Hippocampal formation (tissue), 2 donors: ENCODE measurements around the gene CHD9.
"Not testable (repeated sequence)": the region's sequence is repeated elsewhere in the genome, so short reads cannot be mapped to it uniquely, and the experiment has no call there.

ENCODE experiments used
- DNase-seq, 2 donors: peaks; one replicate each; lab custom pipeline; 2025; lab: John Stamatoyannopoulos, UW

CHD9 gene

GRCh38 chr16:53071748-53072301 lies 17.0 kb downstream of the CHD9 start:
- peak; percentile 32 to 33 for DNase-seq

- DNase-seq = no peak
Measured at GRCh38 chr16:53073022-53073421, 18.2 kb downstream of the CHD9 start.

GRCh38 chr16:53074296-53074695 lies 19.5 kb downstream of the CHD9 start:
- DNase-seq = not testable (repeated sequence)

- not testable (repeated sequence) for DNase-seq
Measured at GRCh38 chr16:53075461-53075860, 20.7 kb downstream of the CHD9 start.

GRCh38 chr16:53078247-53078646 lies 23.5 kb downstream of the CHD9 start:
- no peak for DNase-seq

- no peak for DNase-seq
Measured at GRCh38 chr16:53078765-53079485, 24.1 kb downstream of the CHD9 start.

- peak; percentile 21 for DNase-seq
Measured at GRCh38 chr16:53080345-53081031, 25.7 kb downstream of the CHD9 start.

- DNase-seq = no peak
Measured at GRCh38 chr16:53081032-53081424, 26.2 kb downstream of the CHD9 start.

GRCh38 chr16:53081686-53082407 lies 27.1 kb downstream of the CHD9 start:
- no peak for DNase-seq

GRCh38 chr16:53082509-53082908 lies 27.7 kb downstream of the CHD9 start:
- no peak for DNase-seq

GRCh38 chr16:53083119-53083518 lies 28.3 kb downstream of the CHD9 start:
- DNase-seq = no peak

GRCh38 chr16:53084141-53084541 lies 29.4 kb downstream of the CHD9 start:
- no peak for DNase-seq

- peak in 1 of 2 donors; percentile 25 for DNase-seq
Measured at GRCh38 chr16:53084746-53085334, 30.0 kb downstream of the CHD9 start.

GRCh38 chr16:53085369-53085843 lies 30.6 kb downstream of the CHD9 start:
- no peak for DNase-seq

- no peak for DNase-seq
Measured at GRCh38 chr16:53085931-53086421, 31.2 kb downstream of the CHD9 start.

- no peak for DNase-seq
Measured at GRCh38 chr16:53087101-53087500, 32.3 kb downstream of the CHD9 start.

GRCh38 chr16:53089434-53090285 lies 34.9 kb downstream of the CHD9 start:
- DNase-seq = peak; percentile 33 to 34

GRCh38 chr16:53090286-53090590 lies 35.4 kb downstream of the CHD9 start:
- DNase-seq = no peak

- DNase-seq = peak; percentile 70 to 80
Measured at GRCh38 chr16:53090591-53091411, 36.0 kb downstream of the CHD9 start.
